Colonic mucosa (tissue), 4 donors: ENCODE results near the gene EXD2. TPM values are rescaled to one million over a fixed set of nuclear protein-coding genes. Genes with fewer than 3 reads are reported as not detected.

ENCODE experiments used
- DNase-seq: peaks from one replicate; pipeline ENCODE4 v3.0.0-alpha.2; 2020
- H3K27ac ChIP-seq: fragments of 200-600 bp; one replicate; pipeline ENCODE4 v1.8.0; 2021
- H3K27me3 ChIP-seq: fragments of 200-600 bp; one replicate; pipeline ENCODE4 v1.8.0; 2021
- H3K36me3 ChIP-seq: fragments of 200-600 bp; one replicate; pipeline ENCODE4 v1.8.0; 2021
- H3K4me1 ChIP-seq: fragments of 200-600 bp; one replicate; pipeline ENCODE4 v1.8.0; 2021; ENCODE audit warnings: mild to moderate bottlenecking
- H3K4me3 ChIP-seq: fragments of 200-600 bp; one replicate; pipeline ENCODE4 v1.8.0; 2021
- H3K9ac ChIP-seq, 2 donors: one replicate each; pipeline ENCODE4 v1.7.0; 2013; ENCODE audit warnings: control low read depth in 2 of 2, low read depth in 2 of 2, low read length in 2 of 2
- H3K9me3 ChIP-seq: fragments of 200-600 bp; one replicate; pipeline ENCODE4 v1.8.0; 2021
- intact Hi-C: fragments of 100-400 bp; cut with DNase I; formaldehyde crosslinking; loops from one replicate; pipeline ENCODE4 v1.14.1; 2022
- total RNA-seq, 2 donors: library from RNA; stranded (reverse); fragmentation: NEBNext Ultra II Directional in 1 of 2; extraction: Animal tissue kit (Norgen Biotek cat#: 25700) in 1 of 2; gene quantifications; one replicate each; pipeline ENCODE4 v1.2.1, GENCODE V29; 2021
- TF ChIP-seq, protein P1 (sequence below): fragments of 200-600 bp; IDR thresholded peaks from one replicate; pipeline ENCODE4 v1.8.0; 2022; ENCODE audit warnings: antibody characterized with exemption, mild to moderate bottlenecking
- donor health status: healthy.
- donor health status: DM: no; HTN: no; CAD: no.
- donor health status: DM: no; HTN: no; CAD: no.

The EXD2 gene
- total RNA-seq, 2 donors from 2014 or later, result 21.9 to 24.2 TPM

DNA sequence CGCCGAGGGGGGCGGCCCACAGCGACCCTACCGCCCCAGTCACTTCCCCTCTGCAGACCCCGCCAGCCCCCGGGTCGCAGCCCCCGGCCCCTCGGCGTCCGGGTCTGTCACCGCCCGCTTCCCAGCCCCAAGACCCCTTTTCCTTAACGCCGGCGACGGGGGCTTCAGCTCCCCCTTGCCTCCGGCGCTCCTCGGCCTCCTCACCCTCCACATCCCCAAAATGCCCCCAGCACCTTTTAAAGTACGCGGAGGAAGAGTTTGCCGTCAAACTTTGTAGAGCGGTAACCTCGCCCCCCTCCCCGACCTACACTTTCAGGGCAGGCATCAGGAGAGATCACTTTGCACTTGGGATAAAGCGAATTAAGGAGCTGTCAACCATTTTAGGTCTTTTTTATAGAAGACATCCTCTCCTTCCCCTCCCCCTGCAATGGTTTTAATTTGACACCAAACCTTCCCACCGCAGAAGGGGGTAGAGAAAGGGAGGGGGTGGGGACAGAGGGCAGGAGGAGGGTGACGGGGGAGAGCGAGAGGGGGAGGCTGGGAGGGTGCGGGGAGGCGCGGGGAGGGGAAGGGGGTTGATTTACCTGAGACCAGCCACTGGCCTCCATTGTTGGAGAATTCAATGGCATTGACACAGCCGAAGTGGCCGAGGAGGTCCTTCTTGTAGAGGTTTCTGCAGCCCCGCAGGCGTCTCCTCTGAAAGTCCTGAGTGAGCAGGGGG is 39.0 kb upstream of the EXD2 start:
- H3K36me3 ChIP-seq, result no peaks in the 10 kb centered on the region
- intact Hi-C loops, result no loop called here
- peak overlapping the region; percentile 78 for H3K4me3 ChIP-seq
- peak overlapping the region; percentile 91 to 97 for H3K9ac ChIP-seq
- no peaks in the 10 kb centered on the region for H3K27me3 ChIP-seq
- TF ChIP-seq, protein P1, sequence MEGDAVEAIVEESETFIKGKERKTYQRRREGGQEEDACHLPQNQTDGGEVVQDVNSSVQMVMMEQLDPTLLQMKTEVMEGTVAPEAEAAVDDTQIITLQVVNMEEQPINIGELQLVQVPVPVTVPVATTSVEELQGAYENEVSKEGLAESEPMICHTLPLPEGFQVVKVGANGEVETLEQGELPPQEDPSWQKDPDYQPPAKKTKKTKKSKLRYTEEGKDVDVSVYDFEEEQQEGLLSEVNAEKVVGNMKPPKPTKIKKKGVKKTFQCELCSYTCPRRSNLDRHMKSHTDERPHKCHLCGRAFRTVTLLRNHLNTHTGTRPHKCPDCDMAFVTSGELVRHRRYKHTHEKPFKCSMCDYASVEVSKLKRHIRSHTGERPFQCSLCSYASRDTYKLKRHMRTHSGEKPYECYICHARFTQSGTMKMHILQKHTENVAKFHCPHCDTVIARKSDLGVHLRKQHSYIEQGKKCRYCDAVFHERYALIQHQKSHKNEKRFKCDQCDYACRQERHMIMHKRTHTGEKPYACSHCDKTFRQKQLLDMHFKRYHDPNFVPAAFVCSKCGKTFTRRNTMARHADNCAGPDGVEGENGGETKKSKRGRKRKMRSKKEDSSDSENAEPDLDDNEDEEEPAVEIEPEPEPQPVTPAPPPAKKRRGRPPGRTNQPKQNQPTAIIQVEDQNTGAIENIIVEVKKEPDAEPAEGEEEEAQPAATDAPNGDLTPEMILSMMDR, result no peak
- no peaks in the 10 kb centered on the region for H3K4me1 ChIP-seq
- no peak for DNase-seq
- no peaks in the 10 kb centered on the region for H3K9me3 ChIP-seq
- H3K27ac ChIP-seq, result peak overlapping the region; percentile 91

DNA sequence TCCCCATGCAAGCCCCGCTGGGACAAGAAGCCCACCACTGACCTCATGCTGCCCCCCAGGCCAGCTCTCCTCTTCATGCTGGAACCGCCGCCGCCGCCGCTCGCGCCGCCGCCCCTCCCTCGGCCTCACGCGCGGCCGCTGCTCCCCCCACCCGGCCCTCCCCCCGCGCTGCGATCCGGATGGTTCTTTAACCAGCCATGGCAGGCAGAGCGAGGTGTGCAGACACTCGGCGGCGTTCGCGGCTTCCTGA is 38.5 kb upstream of the EXD2 start, which contains the start of gene DCAF5:
TSS of gene DCAF5 (minus strand) at position 218 of the 250 bp plus-strand sequence. CDS start at position 77, 141 bp downstream.
- no peaks in the 10 kb centered on the region for H3K4me1 ChIP-seq
- DNase-seq, result peak; percentile 96
- no peaks in the 10 kb centered on the region for H3K27me3 ChIP-seq
- peak within 1 kb of the TSS; percentile 91 to 97 for H3K9ac ChIP-seq
- TF ChIP-seq, protein P1, result no peak
- H3K36me3 ChIP-seq, result no peaks in the 10 kb centered on the region
- H3K27ac ChIP-seq, result peak within 1 kb of the TSS; percentile 91
- no peaks in the 10 kb centered on the region for H3K9me3 ChIP-seq
- intact Hi-C loops, result no loop called here
- H3K4me3 ChIP-seq, result peak within 1 kb of the TSS; percentile 78

DNA sequence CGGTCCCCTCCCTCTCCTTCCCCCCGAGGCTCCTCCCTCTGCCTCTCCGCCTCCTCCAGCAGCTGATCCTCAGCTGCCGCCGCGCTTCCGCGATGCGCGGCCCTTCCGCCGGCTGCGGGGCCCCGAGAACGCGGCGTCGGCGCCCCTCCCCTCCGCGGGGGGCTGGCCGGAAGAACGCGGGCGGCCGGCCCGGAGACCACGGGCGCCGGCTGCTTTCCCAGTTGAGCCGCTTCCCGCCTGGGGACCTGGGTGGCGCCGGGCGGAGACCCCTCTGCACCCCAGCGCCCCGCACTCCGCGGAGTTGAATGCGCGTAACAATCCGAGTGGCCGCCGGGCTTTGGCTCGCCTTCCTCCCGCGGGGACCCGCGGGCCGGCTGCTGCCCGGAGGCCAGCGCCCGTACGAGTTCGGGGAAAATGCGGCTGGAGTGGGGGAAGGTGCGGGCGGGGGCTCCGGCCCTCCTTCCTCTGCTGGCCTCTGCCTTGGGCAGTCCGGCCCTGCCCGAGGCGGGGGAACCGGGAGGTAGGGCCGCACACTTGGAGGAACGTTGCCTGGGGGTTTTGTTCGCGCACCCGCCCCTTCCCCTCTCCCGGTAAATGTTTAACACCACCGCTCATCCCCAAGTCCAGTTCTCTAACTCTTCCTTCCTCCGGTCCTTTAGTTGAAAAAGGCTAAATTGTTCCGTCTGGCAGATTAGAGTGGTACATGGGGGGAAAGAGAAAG is 38.0 kb upstream of the EXD2 start:
- H3K9me3 ChIP-seq, result no peaks in the 10 kb centered on the region
- H3K27ac ChIP-seq, result peak overlapping the region; percentile 91
- H3K4me1 ChIP-seq, result no peaks in the 10 kb centered on the region
- DNase-seq, result peak; percentile 38
- H3K9ac ChIP-seq, result peak overlapping the region; percentile 58 to 91
- no peaks in the 10 kb centered on the region for H3K36me3 ChIP-seq
- intact Hi-C loops, result no loop called here
- peak overlapping the region; percentile 78 for H3K4me3 ChIP-seq
- H3K27me3 ChIP-seq, result no peaks in the 10 kb centered on the region
- TF ChIP-seq, protein P1, result no peak

- Histone ChIP-seq H3K27ac (peak overlapping the region; percentile 91), H3K9me3 (no peaks in the 10 kb centered on the region), H3K27me3 (no peaks in the 10 kb centered on the region), H3K36me3 (no peaks in the 10 kb centered on the region), H3K4me3 (peak overlapping the region; percentile 78), H3K9ac (peak overlapping the region in 1 of 2 donors; percentile 58), H3K4me1 (no peaks in the 10 kb centered on the region)
- intact Hi-C loops, result no loop called here
- peak; percentile 39 for DNase-seq
- TF ChIP-seq, protein P1, result no peak
Measured at GRCh38 chr14:69153873-69154270, 37.4 kb upstream of the EXD2 start.

DNA sequence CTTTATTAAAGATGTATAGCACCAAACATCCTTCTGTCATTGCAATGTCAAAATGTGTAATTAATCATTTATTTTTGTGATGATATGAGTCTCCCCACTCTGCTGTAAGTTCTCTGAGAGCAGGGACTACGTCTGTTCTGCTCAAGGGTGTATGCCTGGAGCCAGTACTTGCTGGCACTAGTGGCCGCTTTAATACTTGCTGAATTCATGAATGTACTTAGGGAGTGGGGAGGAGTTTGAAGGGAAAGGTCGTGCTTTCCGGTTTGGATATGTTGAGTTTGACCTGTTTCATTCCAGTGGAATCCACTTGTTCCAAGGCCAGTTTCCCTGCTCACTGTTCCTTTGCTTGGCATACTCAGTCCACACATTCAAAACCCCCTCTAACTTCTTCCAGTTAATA is 36.5 kb upstream of the EXD2 start:
- Histone ChIP-seq H3K9ac (no peak overlapping the region), H3K27me3 (no peaks in the 10 kb centered on the region), H3K9me3 (no peaks in the 10 kb centered on the region), H3K4me1 (no peaks in the 10 kb centered on the region), H3K27ac (no peak overlapping the region), H3K36me3 (no peaks in the 10 kb centered on the region), H3K4me3 (no peak overlapping the region)
- no peak for DNase-seq
- intact Hi-C loops, result no loop called here
- TF ChIP-seq, protein P1, result no peak
